Activated CD4-positive, alpha-beta T cell treated with anti-CD3 and anti-CD28 coated beads, Interleukin-2, amount 50 U/mL, for 4 hours (primary cell): Measurements from ENCODE around the gene ZNF276.
"Not testable (repeated sequence)": the region's sequence is repeated elsewhere in the genome, so short reads cannot be mapped to it uniquely, and the experiment has no call there.

Experiments
- DNase-seq, 2 experiments: peaks; one replicate each; pipeline ENCODE4 v3.0.0-alpha.2; 2020

ZNF276 gene

DNA sequence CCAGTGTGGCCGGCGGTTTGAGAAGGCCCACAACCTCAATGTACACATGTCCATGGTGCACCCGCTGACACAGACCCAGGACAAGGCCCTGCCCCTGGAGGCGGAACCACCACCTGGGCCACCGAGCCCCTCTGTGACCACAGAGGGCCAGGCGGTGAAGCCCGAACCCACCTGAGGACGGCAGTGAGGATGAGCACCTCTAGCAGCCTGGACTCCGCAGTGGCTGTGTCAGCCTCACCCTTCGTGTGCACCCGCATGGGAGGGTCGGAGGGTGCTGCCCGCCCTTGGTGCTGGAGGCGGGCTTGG is 16.7 kb downstream of the ZNF276 start:
- no peak for DNase-seq

DNA sequence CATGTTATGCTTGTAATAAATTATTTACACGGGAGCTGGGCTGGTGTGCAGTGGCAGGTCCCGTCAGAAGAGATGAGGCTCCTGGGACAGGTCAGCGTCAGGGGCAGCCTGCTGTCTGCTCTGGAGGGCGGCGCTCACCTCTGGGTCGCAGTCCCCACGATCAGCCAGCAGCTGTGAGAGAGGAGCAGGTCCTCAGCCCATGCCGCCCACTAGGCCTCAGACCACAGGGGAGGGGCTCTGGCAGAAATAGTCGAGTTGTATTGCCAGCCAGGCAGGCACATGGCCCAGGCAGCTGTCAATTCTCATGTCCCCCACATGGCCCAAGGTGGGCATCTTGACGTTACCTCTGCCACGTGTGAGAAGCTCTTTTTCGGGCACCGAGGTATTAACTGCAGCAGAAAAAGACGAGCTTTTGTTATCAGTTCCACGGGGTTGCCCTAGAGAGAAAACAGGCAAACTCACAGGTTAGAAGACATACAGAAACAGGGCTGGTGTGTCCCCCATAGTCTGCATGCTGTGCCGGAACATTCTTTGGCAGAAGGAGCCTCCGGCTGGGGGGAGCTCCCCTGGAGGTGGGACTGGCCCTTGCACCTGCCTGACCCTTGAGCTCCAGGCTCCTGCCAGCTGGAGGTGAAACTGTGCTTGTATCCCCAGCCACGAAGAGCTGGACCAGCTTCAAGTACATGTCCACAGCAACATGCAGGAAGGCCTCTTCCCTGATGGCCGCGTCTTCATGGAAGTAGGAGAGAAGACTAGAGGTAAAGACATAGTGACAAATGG is 17.4 kb downstream of the ZNF276 start:
- DNase-seq, result no peak

DNA sequence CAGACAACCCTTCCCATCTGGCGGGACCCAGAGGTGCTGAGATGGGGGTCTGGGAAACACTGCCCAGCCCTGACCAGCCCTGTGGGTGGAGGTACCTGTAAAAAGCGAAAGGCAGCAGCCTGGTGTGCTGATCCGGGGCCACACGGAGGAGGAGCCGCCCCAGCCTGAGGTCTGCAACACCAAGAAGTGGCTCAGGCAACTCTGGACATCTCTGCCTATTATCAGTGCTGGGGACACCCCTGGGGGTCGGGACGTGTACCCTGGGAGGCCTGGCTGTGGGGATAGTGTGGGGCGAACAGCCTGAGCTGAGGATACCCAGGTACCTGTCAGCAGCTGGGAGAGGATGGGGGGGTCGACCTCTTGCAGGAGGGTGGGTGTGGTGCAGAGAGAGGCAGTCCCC is 18.0 kb downstream of the ZNF276 start:
- DNase-seq, result no peak

DNA sequence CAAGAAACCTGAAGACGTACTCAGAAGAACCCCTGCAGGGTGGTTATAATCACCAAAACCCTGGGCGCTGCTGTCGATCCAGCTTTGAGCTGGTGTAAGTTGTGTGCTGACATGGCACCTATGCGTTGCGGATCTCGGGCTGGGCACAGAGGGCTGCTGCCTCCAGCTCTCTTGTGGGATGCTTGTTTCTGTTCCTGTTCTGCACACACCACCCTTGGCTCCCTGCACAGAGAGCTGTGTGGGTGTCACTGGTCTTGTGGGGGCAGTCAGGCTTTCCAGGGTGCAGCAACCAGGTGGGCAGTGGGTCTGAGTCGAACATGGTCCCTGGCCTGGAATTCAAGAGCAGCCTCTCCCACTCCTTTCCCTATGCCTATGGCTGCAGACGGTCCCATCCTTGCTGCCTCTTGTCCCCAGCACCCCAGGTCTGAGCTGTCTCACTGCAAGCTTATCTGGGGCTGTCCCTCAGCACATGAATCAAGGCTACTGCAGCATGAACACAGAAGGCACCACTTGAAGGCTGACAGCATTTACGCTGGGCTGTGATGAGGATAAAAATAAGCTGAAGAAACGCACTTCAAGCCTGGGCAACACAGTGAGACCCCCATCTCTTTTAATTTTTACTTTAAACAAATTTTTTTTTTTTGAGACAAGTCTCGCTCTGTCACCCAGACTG is 20.1 kb downstream of the ZNF276 start:
- DNase-seq, result no peak

DNA sequence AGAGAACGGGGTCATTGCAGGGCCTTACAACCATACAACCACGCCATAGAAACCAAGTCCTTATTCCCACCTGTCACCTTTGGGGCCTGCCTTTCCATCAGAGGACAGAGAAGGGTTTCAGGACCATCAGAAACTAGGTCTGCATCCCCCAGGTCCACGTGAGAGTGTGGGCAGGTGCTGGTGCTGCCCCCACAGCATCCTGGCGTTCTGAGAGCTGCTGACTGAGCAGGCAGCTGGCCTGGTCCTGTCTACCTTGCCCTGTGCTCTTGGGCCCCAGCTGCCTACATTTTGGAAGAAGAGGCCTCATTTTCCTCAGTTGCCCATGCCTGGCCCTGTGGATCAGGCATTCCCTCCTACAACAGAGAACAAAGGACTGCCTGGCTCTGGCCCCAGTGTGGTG is 21.6 kb downstream of the ZNF276 start:
- no peak for DNase-seq

DNA sequence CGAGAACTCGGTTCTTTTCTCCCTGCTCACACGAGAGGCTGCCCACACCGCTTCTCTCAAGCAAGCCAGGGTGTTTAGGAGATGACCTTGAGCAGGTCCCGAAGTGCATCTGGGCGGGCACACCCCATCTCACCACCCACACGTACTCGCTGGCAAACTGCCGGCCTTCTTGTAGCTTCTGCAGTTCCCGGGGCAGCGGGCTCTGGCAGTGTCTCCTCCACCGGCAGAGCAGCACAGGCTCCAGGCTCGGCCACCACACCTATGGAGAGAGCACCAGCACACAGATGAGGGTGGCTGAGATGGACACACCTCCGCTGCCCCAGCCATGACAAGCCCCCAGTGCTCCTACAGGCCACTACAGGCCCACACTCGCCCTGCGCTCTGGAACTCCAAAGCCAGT is 23.5 kb downstream of the ZNF276 start:
- DNase-seq, result no peak

DNA sequence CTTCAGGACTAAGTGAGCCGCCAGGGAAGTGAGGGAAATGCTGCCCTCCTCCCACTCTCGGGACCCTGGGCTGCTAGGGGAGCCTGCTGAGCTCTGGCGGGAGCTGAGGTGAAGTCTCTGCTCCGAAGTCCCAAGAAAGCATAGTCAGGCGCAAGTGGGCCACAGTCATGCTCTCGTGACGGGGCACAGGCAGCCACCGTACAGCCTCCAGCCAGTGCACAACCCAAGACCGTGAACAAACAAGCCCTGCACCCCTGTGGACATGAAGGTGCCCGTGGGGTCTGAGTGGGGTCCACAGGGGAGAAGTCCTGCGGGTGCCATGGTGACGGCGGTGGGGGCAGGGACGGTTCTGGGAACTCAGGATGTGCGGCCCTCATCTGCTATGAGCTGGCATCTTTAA is 24.7 kb downstream of the ZNF276 start:
- DNase-seq, result no peak

DNA sequence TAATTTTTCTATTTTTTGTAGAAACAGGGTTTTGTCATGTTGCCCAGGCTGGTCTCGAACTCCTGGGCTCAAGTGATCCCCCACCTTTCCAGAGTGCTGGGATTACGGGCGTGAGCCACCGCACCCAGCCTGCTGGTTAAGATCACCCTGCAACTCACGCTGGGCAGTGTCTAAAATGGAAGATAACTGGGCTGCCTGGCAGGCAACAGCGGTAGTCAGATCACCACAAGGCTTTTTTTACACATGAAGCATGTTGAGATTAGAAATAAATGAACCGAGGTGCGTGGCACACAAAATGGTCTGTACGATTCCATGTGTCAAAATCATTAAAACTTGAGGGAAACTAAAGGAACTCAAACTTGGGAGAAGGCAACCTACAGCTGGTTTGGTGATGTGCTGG is 26.7 kb downstream of the ZNF276 start:
- DNase-seq, result no peak

DNA sequence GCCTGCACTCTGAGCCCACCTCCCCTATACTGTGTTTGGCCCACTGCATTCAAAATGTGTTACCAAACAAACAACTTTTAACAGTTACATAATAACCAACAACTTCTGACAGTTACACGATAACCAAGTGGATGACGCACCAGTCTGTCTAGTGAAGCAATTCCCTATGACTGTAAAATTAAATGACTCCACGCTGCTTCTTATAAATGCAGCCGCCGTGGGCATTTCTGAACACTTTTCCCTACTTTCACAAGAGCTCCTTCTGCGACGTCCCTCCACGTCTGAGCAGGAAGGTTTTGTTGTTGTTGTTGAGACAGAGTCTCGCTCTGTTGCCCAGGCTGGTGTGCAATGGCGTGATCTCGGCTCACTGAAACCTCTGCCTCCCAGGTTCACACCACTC is 27.6 kb downstream of the ZNF276 start:
- no peak for DNase-seq

DNA sequence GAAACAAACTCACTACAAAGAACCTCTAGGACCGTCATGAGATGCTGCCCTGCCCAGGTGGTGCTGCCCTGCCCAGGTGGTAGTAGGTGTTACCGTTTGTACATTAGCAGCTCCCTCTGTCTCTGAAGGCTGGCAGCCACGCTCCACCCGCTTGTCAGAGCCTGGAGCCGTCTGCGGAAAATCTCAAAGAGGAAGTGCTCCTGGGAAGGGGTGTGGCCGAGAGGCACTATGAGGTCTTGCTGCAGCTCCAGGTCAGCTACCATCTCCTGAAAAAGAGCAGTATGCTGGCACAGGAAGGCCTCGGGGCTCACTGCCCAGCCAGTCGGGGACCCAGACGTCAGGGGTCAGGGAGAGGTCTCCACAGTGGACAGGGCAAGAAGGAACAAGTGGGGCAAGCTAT is 28.3 kb downstream of the ZNF276 start:
- no peak for DNase-seq

DNA sequence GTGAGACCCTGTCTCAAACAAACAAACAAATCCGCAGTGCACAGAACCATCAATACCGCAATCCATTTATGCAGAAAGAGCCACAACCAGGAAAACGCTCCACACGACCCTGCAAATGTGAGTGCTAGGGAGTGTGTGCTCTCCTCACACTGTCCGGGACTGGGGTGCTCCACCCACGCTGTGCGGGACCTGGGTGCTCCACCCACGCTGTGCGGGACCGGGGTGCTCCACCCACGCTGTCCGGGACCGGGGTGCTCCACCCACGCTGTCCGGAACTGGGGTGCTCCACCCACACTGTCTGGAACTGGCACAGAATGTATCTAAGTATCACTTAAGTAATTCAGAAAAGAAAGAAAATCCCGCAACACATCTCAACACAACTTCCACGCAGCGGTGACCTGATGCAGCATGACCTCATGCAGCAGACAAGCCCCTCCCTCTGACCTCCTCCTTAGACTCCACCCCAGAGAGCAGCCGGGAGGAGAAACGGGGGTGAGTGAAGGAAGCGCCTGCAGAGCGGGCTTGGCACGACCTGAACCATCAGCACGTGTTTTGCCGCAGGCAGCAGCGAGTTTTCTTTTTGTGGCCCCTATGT is 38.5 kb downstream of the ZNF276 start:
- no peak for DNase-seq

DNA sequence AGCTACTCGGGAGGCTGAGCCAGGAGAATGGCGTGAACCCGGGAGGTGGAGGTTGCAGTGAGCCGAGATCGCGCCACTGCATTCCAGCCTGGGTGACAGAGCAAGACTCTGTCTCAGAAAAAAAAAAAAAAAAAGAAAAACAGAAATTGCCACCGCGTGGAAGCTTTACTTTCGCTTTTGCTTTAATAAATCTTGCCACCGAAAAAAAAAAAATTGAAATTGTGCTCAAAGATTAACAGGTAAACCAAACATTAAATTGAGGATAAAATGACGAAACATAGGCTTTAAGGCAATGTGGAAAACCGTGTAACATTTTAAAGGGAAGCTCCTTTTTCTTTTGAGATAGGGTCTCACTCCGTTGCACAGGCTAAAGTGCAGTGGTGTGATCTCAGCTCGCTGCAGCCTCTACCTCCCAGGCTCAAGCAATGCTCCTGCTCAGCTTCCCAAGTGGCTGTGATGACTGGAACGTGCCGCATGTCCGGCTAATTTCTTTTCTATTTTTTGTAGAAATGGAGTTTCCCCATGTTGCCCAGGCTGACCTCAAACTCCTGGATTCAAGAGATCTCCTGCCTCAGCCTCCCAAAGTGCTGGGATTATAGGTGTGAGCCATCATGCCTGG is 40.1 kb downstream of the ZNF276 start:
- no peak for DNase-seq

DNA sequence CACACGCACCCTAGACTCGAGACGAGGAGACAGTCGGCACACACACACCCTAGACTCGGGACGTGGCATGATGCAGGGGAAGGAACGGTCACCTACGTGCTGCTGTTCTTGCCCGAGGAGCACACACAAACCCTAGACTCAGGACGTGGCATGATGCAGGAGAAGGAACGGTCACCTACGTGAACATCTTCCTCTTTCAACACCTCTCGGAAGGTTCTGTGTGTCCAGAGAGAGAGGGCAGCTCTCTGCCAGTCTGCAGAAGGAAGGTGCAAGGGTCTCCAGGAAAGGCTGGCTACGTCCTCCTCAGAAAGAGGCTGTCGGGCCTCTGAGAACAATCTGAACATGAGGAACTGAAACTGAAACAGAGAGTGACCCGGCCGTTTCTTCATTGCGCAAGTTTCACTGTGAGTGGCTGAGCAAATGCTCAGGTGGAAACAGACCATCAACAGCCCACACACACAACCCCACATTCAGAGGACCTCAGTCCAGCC is 43.4 kb downstream of the ZNF276 start:
- no peak for DNase-seq

DNA sequence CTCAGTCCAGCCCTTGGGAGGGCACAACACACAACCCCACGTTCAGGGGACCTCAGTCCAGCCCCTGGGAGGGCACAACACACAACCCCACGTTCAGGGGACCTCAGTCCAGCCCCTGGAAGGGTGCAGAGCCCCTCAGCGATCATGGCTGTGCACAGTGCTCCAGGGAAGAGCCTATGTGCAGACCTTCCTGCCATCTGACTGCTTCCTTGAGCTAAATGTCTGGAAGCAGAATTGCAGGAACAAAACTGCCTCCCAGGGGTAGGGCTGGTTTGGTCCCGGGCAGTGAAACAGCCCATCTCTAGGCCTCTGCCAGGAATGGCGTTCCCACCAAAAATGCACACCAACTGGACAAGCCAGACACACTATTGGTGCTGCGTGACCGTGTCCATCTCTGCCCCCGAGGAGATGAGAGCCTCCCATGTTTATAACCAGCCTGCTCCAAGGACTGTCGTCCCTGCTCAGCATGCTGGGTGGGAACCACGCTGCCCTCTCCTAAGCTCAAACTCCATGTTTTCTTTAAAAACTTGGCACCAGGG is 44.0 kb downstream of the ZNF276 start:
- no peak for DNase-seq

DNA sequence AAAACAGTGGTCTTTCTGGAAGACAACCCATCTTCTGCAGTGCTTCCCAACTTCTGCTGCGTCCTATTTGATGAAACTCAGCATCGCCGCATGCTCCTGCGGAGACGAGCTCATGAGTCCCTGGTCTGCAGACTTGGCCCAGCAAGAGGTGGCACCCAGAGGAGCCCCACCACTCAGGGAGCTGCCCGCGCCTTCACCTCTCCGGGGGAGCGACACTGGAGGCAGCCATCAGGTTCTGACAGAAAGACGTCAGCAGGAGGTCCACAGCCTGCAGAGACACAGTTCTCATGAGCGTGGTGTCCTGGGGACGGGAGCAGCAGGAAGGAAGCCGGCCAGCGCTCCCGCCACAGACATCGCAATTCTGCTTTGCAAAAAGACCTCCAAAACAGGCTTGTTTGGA is 49.0 kb downstream of the ZNF276 start:
- no peak for DNase-seq

DNA sequence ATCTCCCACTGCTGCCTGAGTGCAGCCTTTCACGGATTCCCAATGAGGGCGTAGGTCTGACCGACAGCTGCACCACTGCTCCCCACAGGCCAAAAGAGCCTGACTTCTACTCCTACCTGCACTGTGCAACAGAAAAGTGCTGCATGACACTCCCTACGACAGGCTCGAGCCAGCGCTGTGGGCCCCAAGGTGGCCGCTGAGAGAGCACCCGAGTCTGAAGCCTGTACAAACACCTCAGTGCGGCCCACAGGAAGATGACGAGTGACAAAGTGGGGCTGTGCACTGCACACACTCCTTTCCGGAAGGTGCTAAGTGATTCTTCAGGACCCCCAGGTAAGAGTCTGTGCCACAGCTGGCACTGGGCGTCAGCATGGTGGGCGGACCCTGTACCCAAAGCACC is 53.9 kb downstream of the ZNF276 start:
- DNase-seq, result no peak

DNA sequence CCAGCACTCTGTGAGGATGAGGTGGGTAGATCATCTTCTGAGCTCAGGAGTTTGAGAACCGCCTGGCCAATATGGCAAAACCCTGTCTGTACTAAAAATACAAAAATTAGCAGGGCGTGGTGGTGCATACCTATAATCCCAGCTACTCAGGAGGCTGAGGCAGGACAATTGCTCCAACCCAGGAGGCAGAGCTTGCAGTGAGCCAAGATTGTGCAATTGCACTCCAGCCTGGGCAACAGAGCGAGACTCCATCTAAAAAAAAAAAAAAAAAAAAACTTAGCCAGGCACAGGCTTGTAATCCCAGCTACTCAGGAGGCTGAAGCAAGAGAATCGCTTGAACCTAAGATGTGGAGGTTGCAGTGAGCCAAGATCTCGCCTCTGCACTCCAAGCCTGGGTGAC is 56.9 kb downstream of the ZNF276 start:
- DNase-seq, result not testable (repeated sequence)

DNA sequence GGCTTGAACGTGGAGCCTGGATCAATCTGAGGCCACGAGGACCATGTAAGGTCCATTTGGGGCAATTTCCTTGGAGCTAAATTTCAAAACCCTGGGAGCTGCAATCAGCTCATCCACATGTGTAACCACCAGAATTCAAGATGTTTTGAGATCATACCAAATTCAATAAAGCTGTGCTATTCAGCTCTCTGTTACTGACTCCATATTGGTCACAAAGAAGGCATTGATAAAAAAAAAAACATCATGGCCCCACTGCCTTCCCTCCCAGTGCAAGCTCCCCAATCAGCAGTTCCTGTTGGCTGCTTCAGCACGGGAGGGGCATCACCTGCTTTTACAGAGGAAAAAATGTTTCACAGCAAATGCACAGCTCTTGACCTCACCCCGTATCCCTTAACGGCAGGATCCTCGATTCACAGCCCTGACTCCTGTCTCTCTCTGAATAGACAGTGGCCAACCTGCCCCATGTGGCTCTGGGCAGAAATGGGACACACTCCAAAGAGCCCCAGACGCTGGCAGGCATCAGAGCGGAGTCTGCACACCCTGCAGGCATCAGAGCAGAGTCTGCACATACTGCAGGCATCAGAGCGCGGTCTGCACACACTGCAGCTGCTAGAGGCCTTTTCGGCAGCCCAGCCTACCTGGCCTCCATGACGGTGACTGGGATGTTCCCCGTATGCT is 58.0 kb downstream of the ZNF276 start:
- DNase-seq, result no peak

DNA sequence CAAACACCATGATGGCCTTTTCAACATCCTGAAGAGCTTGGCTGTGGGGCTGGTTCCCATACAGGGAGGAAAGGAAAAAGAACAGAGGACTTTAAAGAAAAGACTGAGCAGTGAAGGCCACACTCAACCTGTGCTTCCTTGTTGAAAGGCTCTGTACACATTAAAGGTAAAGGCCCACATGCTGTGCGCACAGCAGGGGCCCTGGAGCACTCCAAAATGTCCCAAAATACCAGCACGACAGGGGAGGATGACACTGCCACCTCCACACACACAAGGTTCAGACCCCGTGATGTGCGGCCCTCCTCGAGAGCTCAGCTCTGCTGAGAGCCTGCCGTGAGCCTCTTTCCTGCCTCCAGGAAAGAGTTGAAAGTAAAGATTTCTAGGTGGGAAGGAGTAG is 58.6 kb downstream of the ZNF276 start:
- no peak for DNase-seq

DNA sequence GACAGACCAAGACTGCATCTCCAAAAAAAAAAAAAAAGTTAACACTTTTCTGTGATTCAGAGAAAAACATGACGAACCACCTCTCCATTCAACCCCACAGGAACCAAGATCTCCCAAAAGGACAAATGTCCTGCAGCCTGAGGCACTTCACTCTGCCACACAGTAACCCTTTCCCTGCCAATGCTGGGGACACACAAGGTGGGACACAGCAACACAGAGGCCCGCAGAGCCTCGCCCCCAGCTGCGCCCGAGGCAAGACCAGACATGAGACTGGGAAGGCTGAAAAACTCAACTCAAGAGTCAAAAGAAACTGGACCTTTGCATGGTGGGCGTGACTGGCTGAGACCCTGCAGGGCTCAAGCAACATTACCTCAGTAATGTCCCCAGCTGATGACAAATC is 61.2 kb downstream of the ZNF276 start:
- DNase-seq, result no peak

DNA sequence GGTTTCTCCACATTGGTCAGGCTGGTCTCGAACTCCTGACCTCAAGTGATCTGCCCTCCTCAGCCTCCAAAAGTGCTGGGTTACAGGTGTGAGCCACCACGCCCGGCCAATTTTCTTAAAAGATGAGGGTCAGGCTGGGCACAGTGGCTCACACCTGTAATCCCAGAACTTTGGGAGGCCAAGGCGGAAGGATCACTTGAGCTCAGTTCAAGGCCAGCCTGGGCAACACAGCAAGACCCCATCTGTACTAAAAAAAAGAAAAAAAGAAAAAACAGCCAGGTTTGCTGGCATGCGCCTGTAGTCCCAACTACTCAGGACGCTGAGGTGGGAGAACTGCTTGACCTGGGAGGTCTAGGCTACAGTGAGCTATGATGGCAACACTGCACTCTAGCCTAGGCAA is 62.6 kb downstream of the ZNF276 start:
- DNase-seq, result not testable (repeated sequence)

DNA sequence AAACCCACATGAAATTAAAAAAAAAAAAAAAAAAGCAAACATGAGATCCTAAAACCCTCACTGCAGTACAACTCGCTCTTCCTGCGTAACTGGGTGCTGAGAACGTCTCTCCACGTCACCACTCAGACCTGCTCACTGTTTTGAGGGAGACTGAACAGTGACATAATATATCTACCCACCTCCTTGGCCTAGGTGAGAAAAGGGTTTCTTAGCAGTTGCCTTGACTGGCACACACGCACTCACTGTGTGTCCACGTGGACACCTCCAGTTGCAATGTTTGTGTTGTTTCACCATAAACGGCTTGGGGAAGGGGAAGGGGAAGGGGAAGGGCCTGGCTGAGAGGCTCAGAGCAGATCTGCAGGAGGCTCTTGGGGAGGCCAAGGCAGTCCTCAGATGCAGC is 63.1 kb downstream of the ZNF276 start:
- DNase-seq, result no peak

DNA sequence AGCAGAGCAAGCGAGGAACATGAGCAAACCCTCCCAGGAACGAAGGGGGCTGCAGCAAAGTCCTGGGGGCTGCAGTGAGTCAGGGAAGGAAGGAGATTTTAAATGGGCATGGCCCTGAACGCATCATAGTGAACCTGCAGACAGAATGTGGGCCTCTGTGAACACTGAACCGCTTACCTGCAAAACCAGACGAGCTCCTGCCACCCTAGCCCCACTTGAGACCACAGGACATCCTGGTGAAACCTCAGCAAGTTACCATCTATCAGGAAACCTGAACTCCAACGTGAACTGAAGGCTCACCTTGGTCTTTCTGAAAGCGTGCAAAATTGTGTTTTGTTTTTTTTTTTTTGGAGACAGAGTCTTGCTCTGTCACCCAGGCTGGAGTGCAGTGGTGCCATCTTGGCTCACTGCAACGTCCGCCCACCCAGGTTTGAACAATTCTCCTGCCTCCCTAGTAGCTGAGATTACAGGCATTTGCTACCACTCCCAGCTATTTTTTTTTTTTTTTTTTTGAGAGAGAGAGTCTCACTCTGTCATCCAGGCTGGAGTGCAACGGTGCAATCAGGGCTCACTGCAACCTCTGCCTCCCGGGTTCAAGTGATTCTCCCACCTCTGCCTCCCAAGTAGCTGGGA is 64.3 kb downstream of the ZNF276 start:
- no peak for DNase-seq
